Activated CD8-positive, alpha-beta memory T cell treated with anti-CD3 and anti-CD28 coated beads for 24 hours (primary cell): ENCODE data around the gene EHHADH.
"Not testable (repeated sequence)": the region's sequence is repeated elsewhere in the genome, so short reads cannot be mapped to it uniquely, and the experiment has no call there.

ENCODE experiments used
- DNase-seq: peaks from one replicate; pipeline ENCODE4 v3.0.0-alpha.2; 2020

Gene EHHADH

GRCh38 chr3:185250653-185251052 lies 3.2 kb downstream of the EHHADH start:
- no peak for DNase-seq

DNA sequence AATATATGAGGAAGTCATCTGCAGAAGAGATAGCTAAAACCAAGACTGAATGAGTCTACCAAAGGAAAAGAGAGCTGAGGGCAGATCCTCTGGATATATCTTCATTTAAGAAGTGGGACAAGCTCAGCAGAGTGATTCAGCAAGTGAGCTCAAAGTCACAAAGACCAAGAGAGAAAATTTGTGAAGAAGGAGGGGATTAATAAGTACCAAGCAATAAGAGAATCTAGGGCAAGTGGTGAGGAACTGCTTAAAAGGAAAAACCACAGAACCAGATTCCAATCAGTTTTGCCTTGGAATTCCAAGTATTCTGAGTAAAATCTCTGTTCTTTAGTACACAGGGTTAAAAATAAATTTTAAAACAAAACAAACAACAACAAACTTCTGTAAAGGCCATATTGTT lies 3.6 kb downstream of the EHHADH start:
- no peak for DNase-seq

GRCh38 chr3:185242642-185243041 lies 11.2 kb downstream of the EHHADH start:
- DNase-seq: no peak

- DNase-seq: no peak
Measured at GRCh38 chr3:185236969-185237368, 16.9 kb downstream of the EHHADH start.

- no peak for DNase-seq
Measured at GRCh38 chr3:185233328-185233727, 20.5 kb downstream of the EHHADH start.

DNA sequence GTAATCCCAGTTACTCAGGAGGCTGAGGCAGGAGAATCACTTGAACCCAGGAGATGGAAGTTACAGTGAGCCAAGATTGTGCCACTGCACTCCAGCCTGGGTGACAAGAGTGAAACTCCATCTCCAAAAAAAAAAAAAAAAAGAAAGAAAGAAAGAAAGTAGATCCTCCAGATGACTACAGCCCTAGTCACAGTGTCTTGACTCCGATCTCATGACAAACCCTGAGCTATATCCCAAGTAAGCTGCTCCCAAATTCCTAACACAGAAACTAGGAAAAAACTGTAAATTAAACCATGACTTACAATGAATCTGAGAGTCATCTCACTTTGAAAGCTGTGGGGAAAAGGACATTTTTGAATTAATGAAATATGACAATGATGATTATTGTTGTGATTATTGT lies 27.3 kb downstream of the EHHADH start:
- DNase-seq: not testable (repeated sequence)

- no peak for DNase-seq
Measured at GRCh38 chr3:185225523-185225922, 28.3 kb downstream of the EHHADH start.

DNA sequence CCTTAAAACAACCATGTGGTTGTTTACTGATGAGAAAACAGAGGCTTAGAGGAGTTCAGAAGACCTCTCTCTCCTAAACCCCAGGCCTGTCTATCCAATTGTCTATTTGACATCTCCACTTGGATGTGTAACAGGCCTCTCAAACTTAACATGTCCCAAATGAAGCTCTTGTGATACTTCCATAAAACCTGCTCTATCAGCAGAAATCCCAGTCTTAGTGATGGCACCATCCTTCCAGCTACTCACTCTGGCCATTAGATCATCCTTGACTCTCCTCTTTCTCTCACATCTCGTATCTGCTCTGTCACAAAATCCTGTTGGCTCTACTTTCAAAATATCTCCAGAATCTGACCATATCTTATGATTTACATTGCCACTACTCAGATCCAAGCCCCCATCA lies 28.8 kb downstream of the EHHADH start:
- DNase-seq: no peak

GRCh38 chr3:185221203-185221602 lies 32.6 kb downstream of the EHHADH start:
- no peak for DNase-seq

DNA sequence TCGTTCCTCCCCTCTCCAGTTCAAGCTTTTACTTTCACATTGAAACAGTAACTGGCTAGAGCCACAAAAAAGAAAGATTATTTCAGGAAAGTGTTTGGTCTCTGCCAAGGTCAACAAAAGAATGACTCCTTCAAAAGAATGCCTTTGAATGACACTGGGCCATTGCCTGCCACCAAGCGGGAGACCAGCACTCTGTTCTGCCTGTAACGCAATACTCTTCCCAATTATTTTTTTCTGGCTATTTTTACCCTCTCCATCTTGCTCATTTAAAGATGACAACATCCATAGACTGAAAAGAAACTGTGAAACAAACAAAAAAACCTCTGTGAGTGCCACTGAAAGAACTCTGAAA lies 37.3 kb downstream of the EHHADH start:
- DNase-seq: no peak

DNA sequence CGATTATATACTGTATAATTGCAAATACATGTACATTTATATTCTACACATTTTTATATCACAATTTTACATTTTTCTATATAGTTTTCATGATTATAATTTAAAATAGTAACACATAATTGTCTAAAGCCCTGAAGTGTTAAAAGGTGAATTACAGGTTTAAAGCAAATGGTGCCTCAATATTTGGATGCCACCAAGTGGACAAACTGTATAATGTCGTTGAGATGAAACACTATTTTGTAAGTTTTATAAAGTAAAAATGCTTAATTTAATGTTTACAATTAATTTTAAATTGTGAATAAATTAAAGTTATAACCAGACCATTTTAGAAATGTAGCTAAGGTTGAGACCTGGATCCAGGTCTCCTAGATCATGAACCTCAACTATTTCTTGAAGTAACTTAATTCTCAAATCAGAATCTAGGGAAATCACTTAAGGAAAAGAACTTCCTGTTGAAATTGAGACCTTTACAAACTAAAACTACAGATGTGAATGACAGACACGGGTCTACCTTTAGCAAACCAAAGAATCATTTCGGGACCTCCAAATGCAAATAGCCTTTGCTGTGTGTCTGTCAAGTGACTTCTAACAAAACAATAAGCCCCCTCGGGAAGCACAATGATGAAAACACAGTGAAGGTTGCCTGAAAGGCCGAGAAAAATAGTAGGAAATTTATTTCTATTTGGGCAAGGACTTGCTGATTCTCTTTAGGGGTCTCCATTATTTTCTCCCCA lies 37.8 kb downstream of the EHHADH start:
- DNase-seq: no peak

DNA sequence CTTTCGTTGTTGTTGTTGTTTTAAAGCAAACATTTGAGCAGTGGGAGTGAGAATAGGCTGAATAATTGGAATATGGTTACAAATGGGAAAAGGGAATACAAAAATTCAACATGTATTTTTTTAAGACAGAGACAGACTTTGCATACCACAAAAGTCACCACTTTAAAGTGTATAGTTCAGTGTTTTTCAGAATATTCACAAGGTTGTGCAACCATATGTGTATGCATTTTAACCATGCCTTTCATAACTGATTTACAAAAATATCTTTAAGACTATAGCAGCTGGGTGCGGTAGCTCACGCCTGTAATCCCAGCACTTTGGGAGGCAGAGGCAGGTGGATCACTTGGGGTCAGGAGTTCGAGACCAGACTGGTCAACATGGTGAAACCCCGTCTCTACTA lies 41.3 kb downstream of the EHHADH start:
- no peak for DNase-seq

GRCh38 chr3:185212086-185212485 lies 41.8 kb downstream of the EHHADH start:
- no peak for DNase-seq

DNA sequence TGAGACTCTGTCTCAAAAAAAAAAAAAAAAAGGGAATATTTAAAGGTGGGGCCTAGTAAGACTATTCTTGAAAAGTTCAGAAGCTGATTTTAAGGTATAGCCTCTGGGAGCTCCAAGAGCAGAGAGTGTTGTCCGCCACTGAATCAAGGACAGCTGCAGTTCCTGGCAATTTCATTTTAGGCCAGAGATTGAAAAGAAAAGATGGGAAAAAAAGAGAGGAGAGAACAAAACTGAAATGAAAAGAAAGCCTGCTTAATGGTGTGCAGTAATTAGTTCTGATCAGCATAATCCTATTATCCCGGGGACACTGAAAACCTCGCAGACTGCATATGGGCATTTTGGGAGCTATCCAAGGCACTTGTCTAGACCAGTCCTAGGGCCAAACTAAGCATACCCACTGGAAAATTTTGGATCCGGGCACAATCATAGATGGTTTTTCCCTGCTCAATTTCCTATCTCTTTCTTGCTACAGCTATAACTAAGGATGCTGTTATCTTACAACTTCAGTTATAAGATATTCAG lies 43.2 kb downstream of the EHHADH start:
- no peak for DNase-seq

GRCh38 chr3:185208823-185209222 lies 45.0 kb downstream of the EHHADH start:
- DNase-seq: no peak

- DNase-seq: no peak
Measured at GRCh38 chr3:185207931-185208746, 45.7 kb downstream of the EHHADH start.

DNA sequence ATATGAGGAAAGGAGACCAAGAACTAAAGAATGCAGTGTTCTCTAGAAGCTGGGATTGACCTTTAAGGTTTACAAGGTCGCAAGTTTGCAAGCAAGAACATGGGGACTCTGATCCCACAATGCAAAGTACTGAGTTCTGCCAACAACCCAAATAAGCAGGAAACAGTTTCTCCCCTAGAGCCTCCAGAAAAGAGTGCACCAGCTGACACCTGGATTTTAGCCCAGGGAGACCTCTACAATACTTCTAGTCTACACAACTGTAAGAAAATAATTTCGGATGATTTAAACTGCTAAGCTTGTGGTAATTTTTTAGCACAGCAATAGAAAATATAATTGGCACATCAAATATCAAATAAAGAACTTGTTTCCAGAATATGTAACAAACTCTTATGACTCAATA lies 46.4 kb downstream of the EHHADH start:
- DNase-seq: no peak

DNA sequence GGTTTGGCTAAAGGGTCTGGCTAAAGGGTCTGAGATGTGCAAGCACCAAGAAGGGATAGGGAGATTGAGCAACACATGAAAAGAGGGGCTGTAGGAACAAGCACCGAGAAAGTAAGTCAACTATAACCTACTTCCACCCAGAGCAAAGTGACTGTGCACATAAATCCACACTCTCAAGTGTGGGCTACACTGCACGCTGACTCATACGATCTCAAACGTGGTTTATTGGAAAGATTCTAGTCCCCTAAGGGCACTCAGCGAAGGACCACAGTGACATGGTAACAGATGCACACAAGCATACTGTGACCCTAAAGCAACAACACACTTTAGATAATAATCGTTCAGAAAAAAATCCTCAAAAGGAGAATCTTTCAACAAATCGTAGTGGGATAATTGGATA lies 48.0 kb downstream of the EHHADH start:
- DNase-seq: no peak

DNA sequence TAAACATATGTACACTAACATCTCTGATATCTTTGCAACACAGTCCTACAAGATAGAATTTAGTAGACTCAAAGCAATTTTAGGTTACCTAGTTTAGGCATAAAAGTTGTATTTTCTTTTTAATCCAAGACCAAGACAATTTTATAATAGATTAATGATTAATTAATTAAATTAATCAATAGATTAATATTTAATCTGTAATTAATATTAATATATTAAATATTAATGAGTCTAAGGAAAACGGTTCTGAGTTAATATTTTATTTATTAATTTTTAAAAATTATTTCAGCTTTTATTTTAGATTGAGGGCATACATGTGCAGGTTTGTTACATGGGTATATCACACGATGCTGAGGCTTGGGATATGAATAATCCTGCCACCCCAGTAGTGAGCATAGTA lies 49.0 kb downstream of the EHHADH start:
- no peak for DNase-seq

DNA sequence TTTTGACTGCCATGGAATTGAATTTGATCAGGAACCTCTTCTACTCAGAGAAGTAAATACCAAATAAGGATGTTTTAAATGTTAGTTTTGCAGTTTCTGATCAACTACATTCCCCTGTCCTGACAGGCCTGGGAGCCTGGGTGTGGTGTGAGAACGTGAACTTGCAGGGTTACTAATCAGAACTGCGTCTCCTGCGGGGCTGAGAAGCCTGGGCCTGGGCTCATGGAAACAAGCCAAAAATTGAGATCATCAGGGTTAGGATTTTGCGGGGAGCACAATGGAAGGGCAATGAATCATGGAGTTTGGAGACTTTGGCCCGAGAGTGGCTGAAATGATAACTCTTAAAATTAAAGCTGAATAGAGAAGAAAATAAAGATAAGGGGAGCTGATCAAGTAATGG lies 53.2 kb downstream of the EHHADH start:
- no peak for DNase-seq

DNA sequence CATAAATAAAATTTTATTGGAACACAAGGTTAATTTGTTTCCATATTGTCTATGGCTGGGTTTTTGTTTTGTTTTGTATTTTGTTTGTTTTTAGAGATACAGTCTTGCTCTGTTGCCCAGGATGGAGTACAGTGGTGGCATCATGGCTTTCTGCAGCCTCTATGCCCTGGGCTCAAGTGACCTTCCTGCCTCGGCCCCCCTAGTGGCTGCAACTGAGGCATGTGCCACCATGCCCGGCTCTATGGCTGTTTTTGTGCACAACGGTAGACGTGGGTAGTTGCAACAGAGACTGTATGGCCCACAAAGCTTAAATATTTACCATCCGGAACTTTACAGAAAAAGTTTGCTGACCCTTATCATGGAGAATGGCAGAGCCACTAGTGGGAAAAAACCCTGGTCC lies 54.2 kb downstream of the EHHADH start:
- no peak for DNase-seq

DNA sequence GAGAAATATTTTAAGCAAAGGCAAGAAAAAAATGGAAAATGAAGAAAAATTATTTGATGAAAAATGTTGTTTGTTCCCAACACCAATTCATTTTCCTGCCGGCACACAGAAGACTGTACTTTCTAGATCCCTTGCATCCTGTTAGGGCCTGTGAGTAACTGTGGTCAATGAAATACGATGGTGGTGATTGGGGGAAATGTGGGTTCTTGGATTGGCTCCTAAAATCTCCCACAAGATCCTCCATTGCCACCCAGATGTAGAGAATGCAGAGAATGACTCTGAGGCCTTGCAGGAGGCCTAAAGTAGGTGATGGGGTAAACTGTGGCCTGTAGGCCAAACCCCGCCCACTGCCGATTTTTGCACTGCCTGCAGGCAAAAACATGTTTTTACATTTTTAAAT lies 54.6 kb downstream of the EHHADH start:
- no peak for DNase-seq

- DNase-seq: no peak
Measured at GRCh38 chr3:185197068-185197467, 56.8 kb downstream of the EHHADH start.

GRCh38 chr3:185195652-185196051 lies 58.2 kb downstream of the EHHADH start:
- no peak for DNase-seq
